ENCODE measurements around the gene HOOK1.

HOOK1 gene

GRCh38 chr1:59814901-59815825 lies at the start of gene HOOK1:
HOOK1 (plus strand) TSS chr1:59814949; CDS start chr1:59815118, 169 bp downstream.
- DNase-seq = peak in 1 of 3 donors; percentile 6

- no peak for DNase-seq
Observed at GRCh38 chr1:59765011-59765730, 49.6 kb upstream of the HOOK1 start.

- no peak for DNase-seq
Observed at GRCh38 chr1:59766227-59766855, 48.4 kb upstream of the HOOK1 start.

GRCh38 chr1:59767119-59767518 lies 47.6 kb upstream of the HOOK1 start:
- DNase-seq = no peak

- no peak for DNase-seq
Observed at GRCh38 chr1:59768792-59769735, 45.7 kb upstream of the HOOK1 start.

GRCh38 chr1:59769736-59770095 lies 45.0 kb upstream of the HOOK1 start:
- no peak for DNase-seq

- DNase-seq = no peak
Observed at GRCh38 chr1:59771361-59771760, 43.4 kb upstream of the HOOK1 start.

GRCh38 chr1:59775480-59775879 lies 39.3 kb upstream of the HOOK1 start:
- no peak for DNase-seq

- no peak for DNase-seq
Observed at GRCh38 chr1:59776960-59777852, 37.5 kb upstream of the HOOK1 start.

GRCh38 chr1:59779949-59780348 lies 34.8 kb upstream of the HOOK1 start:
- peak in 1 of 3 donors; percentile 2 for DNase-seq

GRCh38 chr1:59788825-59789224 lies 25.9 kb upstream of the HOOK1 start:
- DNase-seq = no peak

GRCh38 chr1:59798600-59798999 lies 16.1 kb upstream of the HOOK1 start:
- DNase-seq = no peak

- no peak for DNase-seq
Observed at GRCh38 chr1:59803458-59804038, 11.2 kb upstream of the HOOK1 start.

GRCh38 chr1:59804301-59804700 lies 10.4 kb upstream of the HOOK1 start:
- no peak for DNase-seq

GRCh38 chr1:59805554-59805953 lies 9.2 kb upstream of the HOOK1 start:
- no peak for DNase-seq

- DNase-seq = peak in 2 of 3 donors; percentile 12 to 19
Observed at GRCh38 chr1:59814180-59814900, 409 bp upstream of the HOOK1 start.

GRCh38 chr1:59815892-59816291 lies 1.1 kb downstream of the HOOK1 start:
- DNase-seq = no peak

GRCh38 chr1:59816318-59816878 lies 1.6 kb downstream of the HOOK1 start:
- no peak for DNase-seq

GRCh38 chr1:59819566-59820438 lies 5.1 kb downstream of the HOOK1 start:
- no peak for DNase-seq
